Rectal smooth muscle tissue (tissue), 1 donor: ENCODE data around the gene PCGF1.
"Not testable (repeated sequence)": the region's sequence is repeated elsewhere in the genome, so short reads cannot be mapped to it uniquely, and the experiment has no call there.

Experiments used
- H3K27ac ChIP-seq: one replicate; pipeline ENCODE4 v1.7.0; 2013; ENCODE audit warnings: low read depth, low read length, inconsistent platforms
- H3K27me3 ChIP-seq: one replicate; pipeline ENCODE4 v1.7.0; 2013; ENCODE audit warnings: low read length; ENCODE audit not compliant: control insufficient read depth, insufficient read depth
- H3K36me3 ChIP-seq: one replicate; pipeline ENCODE4 v1.7.0; 2013; ENCODE audit warnings: low read length; ENCODE audit not compliant: control insufficient read depth, insufficient read depth
- H3K4me1 ChIP-seq: one replicate; pipeline ENCODE4 v1.7.0; 2013; ENCODE audit warnings: low read length; ENCODE audit not compliant: control insufficient read depth, insufficient read depth
- H3K4me3 ChIP-seq: one replicate; pipeline ENCODE4 v1.7.0; 2013; ENCODE audit warnings: low read length
- H3K9ac ChIP-seq: one replicate; pipeline ENCODE4 v1.7.0; 2013; ENCODE audit warnings: low read length

PCGF1 gene

DNA sequence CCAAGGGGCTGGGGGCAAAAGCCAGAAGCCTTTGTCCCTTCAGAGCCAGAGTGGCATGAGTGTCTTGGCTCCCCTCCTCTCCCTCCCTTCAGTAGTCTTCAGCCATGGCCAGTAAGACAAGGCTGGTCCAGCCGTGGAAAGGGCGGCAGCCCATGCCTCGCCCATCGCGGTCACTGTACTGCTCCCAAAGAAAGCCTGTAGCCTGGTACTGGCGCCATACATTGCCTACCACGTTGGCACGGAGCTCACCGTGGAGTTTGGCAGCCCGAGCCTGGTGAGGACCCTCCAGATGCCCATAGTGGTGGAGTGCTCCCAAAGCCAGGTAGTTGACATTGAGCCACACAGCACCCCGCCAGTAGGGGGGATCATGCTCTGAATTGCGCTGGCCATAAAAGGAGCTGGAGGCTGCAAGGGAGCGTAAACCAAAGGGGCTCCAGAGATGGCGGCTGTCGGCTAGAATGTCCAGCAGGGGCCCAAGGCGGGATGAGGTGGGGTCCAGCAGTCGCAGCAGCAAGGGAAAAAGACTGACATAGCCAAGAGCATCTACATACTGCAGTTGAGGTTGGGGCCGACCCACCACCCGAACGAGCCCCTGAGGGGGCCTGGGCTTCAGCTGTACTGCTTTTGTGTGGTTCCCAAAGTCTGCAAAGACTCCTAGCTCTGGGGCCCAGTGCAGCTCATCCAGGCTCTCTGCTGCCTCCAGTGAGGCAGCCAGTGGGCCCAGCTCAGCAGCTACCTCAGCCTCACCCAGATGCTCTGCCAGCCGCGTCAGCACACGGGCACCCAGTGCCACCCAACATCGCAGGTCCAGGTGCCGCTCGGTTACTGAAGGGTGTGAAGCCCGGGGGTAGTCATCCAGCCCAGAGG lies 46.1 kb downstream of the PCGF1 start:
- Histone ChIP-seq H3K4me3 (no peak overlapping the region), H3K4me1 (peaks cover 16% of the 10 kb centered on the region), H3K27ac (no peak overlapping the region), H3K36me3 (peaks cover 14% of the 10 kb centered on the region), H3K9ac (no peak overlapping the region), H3K27me3 (no peaks in the 10 kb centered on the region)

DNA sequence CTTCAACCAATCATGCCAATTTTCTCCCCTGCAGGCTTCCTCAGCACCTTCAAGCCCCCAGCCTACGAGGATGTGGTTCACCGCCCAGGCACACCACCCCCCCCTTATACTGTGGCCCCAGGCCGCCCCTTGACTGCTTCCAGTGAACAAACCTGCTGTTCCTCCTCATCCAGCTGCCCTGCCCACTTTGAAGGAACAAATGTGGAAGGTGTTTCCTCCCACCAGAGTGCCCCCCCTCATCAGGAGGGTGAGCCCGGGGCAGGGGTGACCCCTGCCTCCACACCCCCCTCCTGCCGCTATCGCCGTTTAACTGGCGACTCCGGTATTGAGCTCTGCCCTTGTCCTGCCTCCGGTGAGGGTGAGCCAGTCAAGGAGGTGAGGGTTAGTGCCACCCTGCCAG lies 47.3 kb downstream of the PCGF1 start:
- not testable (repeated sequence) for H3K9ac ChIP-seq, H3K4me3 ChIP-seq, H3K27me3 ChIP-seq, H3K27ac ChIP-seq
- Histone ChIP-seq H3K36me3 (peaks cover 14% of the 10 kb centered on the region), H3K4me1 (peaks cover 26% of the 10 kb centered on the region)

DNA sequence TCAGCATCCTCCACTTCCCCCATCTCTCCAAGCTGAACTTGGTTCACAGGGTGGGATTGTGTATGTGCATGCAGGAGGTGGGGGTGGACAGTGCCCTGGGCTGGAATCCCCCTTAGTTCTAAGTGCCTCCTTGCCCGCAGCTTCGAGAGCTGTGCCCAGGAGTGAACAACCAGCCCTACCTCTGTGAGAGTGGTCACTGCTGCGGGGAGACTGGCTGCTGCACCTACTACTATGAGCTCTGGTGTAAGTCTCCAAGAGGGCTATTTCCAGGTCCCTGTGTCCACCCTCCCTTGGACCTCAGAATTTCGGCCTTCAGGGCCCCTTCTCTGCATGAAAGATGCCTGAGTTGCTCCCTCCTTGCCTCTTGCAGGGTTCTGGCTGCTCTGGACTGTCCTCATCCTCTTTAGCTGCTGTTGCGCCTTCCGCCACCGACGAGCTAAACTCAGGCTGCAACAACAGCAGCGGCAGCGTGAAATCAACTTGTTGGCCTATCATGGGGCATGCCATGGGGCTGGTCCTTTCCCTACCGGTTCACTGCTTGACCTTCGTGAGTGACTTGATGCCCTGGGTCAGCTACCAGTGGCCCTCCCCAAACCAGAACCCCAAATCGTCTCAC lies 47.9 kb downstream of the PCGF1 start:
- not testable (repeated sequence) for H3K4me3 ChIP-seq, H3K9ac ChIP-seq, H3K27me3 ChIP-seq, H3K27ac ChIP-seq
- Histone ChIP-seq H3K36me3 (peaks cover 14% of the 10 kb centered on the region), H3K4me1 (peaks cover 26% of the 10 kb centered on the region)

DNA sequence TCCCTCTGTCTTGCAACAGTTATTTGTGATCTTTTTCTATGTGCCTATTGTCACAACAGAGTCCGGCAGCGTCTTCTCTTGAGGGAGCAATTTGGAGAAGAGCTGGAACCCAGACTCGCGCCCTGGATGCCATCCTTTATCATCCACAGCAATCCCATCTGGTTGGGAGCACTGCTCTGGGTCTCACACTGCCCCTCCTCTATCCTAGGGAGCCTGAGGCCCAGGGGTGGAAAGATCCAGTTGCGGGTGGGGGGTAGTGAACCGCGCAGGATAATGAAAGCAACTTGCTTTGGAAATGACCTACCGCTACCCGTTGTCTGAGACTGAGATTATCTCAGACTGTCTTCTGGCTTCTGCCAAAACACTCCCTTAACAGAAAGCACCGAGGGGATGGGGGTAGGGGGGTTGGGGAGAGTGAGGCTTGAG lies 48.5 kb downstream of the PCGF1 start:
- H3K4me1 ChIP-seq: peaks cover 22% of the 10 kb centered on the region
- H3K9ac ChIP-seq: no peak overlapping the region
- H3K4me3 ChIP-seq: peak overlapping the region; percentile 62
- H3K27ac ChIP-seq: no peak overlapping the region
- peaks cover 14% of the 10 kb centered on the region for H3K36me3 ChIP-seq
- H3K27me3 ChIP-seq: no peaks in the 10 kb centered on the region

DNA sequence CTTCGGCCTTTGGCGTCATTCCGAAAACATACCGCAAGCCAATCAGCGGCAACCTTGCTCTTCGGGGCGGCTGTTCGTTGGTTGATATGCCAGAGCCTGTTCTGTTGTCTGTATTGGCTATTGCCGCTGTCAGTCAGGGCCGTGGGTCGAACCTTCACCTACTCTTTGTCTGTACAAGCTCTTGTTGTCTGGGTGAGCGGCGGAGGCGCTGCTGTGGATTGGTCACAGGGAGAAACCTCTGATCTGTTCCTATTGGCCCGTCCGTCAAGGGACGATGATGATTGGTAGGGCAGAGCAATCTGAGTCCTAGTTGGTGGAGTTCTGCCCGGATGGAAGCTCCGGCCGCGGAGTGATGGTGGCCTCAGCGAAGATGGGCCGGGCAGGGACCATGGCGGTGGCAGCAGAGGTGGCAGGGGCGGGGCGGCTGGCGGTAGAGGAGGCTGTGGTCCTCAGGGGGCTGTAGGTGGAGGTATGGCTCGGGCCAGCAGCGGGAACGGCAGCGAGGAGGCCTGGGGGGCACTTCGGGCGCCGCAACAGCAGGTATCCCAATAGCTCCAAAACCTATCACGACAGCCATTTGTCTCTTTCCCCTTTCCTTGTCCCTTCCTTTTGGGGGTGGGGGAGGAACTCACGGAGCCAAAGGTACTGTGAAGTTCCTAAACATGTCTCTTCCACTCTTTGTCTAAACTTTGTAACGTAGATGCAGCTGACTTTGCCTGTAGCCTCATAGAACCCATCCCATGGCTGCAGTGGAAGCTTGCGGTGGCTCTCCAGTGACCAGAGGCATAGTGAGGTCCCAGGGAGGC lies 49.2 kb downstream of the PCGF1 start, which contains the start of gene WBP1:
TSS of gene WBP1 (plus strand) at position 307 of the 806 bp plus-strand sequence. CDS start at position 472, 165 bp downstream.
- peak within 1 kb of the TSS; percentile 98 for H3K27ac ChIP-seq
- H3K9ac ChIP-seq: peak within 1 kb of the TSS; percentile 90
- peaks cover 14% of the 10 kb centered on the region for H3K36me3 ChIP-seq
- peaks cover 22% of the 10 kb centered on the region for H3K4me1 ChIP-seq
- H3K4me3 ChIP-seq: peak within 1 kb of the TSS; percentile 85
- no peaks in the 10 kb centered on the region for H3K27me3 ChIP-seq

DNA sequence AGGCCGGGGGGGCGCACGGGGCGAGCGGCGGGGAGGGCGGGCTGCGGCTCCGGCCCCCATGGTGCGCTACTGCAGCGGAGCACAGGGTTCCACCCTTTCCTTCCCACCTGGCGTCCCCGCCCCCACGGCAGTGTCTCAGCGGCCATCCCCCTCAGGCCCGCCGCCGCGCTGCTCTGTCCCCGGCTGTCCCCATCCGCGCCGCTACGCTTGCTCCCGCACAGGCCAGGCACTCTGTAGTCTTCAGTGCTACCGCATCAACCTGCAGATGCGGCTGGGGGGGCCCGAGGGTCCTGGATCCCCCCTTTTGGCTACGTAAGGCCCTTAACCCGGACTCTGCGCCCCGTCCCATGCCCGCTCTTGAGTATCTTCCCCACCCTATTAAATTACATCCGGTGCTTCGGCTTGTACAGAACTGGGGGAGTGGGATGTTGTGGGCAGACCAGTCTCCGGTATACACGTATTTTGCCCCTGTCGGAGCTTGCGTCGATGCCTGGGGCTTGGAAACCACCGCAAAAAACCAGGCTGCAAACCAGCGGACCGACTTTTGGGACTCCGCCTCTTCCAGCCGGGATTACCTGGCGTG lies 49.9 kb downstream of the PCGF1 start:
- H3K9ac ChIP-seq: peak overlapping the region; percentile 90
- no peaks in the 10 kb centered on the region for H3K27me3 ChIP-seq
- peak overlapping the region; percentile 85 for H3K4me3 ChIP-seq
- peaks cover 8% of the 10 kb centered on the region for H3K36me3 ChIP-seq
- H3K27ac ChIP-seq: peak overlapping the region; percentile 98
- peaks cover 22% of the 10 kb centered on the region for H3K4me1 ChIP-seq

DNA sequence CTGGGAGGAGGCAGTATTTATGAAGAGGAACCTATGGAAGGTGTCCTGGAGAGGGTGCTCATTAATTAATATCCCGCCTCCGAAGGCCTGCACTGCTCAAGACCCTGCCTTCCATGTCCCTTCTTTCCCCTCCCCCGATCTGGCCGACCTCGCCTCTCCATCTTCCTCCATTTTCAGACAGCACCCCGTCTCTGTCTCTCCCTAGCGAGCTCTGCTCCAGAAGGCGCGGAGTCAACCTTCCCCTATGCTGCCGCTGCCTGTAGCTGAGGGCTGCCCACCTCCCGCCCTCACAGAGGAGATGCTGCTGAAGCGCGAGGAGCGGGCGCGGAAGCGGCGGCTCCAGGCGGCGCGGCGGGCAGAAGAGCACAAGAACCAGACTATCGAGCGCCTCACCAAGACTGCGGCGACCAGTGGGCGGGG lies 50.4 kb downstream of the PCGF1 start:
- Histone ChIP-seq H3K4me3 (peak overlapping the region; percentile 85), H3K27ac (peak overlapping the region; percentile 98), H3K4me1 (peaks cover 22% of the 10 kb centered on the region), H3K36me3 (peaks cover 4% of the 10 kb centered on the region), H3K9ac (no peak overlapping the region), H3K27me3 (no peaks in the 10 kb centered on the region)
